GOT3 (cell line): ENCODE data around the gene THEM5.
"Not testable (repeated sequence)": the region's sequence is repeated elsewhere in the genome, so short reads cannot be mapped to it uniquely, and the experiment has no call there.

Experiments
- DNase-seq: peaks from one replicate; lab custom pipeline; 2025; ENCODE audit warnings: mixed read lengths; lab: John Stamatoyannopoulos, UW

Gene THEM5, protein sequence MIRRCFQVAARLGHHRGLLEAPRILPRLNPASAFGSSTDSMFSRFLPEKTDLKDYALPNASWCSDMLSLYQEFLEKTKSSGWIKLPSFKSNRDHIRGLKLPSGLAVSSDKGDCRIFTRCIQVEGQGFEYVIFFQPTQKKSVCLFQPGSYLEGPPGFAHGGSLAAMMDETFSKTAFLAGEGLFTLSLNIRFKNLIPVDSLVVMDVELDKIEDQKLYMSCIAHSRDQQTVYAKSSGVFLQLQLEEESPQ

DNA sequence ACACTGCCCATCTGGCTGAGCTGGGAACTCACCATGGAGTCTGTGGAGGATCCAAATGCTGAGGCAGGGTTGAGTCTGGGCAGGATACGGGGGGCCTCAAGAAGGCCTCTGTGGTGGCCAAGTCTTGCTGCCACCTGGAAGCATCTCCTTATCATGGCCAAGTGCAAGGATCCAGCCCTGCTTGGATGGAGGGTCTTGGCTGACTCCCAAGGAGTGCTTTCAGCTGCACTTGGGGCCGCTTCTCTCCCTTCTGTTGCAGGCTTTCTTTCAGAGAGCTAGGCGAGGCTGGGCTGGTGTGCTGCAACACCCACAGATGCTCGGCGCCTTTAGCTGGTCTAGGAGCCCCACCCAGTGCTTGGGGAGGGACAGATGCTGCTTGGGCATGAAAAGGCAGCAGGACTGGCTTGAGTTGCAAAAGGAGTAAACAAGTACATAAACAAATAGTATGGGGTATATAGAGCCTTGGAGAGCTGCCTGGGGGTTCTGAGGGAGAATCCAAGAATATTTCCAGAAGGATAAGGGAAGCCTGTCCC is at the start of gene THEM5:
Gene THEM5, minus strand, starts transcription at position 302 of the 533 bp plus-strand sequence. Its CDS starts 147 bp downstream, at position 155.
- no peak for DNase-seq

DNA sequence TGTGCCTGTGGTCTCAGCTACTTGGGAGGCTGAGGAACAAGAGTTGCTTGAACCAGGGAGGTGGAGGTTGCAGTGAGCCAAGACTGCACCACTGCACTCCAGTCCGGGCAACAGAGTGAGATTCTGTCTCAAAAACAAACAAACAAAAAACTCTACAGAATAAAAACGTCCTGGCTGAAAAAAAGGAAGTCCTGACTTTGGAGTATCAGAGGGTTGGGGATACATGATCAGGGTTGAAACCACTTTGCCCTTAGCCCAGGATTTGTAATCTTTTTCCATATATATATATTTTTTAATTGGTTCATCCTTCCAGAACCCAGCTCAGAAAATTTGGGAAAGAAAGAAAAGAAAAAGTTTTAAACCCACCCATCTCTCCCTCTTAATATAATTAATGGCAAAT is 49.3 kb upstream of the THEM5 start:
- DNase-seq = no peak

DNA sequence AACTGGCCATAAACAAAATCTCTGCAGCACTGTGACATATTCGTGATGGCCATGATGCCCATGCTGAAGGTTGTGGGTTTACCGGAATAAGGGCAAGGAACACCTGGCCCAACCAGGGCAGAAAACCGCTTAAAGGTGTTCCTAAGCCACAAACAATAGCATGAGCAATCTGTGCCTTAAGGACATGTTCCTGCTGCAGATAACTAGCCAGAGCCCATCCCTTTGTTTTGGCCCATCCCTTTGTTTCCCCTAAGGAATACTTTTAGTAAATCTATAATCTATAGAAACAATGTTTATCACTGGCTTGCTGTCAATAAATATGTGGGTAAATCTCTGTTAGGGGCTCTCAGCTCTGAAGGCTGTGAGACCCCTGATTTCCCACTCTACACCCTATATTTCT is 47.3 kb upstream of the THEM5 start:
- DNase-seq = not testable (repeated sequence)

DNA sequence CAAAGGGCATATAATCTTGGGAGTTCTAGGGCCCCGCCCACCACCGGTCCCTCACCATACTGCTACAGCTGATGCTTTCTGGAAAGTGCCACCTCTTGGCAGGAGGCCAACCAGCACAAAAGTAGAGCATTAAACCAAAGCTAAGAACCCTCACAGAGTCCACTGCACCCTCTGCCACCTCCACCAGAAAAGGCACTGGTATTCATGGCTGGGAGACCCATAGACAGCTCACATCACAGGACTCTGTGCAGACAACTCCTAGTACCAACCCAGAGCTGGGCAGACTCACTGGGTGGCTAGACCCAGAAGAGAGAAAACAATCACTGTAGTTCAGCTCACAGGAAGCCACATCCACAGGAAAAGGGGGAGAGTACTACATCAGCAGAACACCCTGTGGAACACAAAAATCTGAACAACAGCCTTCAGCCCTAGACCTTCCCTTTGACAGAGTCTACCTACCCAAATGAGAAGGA is 45.0 kb upstream of the THEM5 start:
- no peak for DNase-seq

DNA sequence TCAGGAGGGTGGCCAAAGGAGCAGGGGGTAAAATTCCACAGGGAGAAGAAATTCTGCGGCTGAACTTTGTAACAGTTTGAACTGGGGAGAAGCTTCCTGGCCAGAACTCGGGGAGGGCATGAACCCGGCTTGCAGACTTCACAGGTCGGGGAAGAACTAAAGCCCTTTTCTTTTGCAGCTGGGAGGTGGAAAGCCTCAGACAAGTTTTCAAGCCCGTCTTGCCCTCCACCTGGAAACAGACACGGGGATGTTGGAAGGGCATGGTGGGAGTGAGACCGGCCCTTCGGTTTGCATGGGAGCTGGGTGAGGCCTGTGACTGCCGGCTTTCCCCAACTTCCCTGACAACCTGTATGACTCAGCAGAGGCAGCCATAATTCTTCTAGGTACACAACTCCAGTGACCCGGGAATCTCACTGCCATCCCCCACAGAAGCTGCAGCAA is 44.5 kb upstream of the THEM5 start:
- DNase-seq = no peak

DNA sequence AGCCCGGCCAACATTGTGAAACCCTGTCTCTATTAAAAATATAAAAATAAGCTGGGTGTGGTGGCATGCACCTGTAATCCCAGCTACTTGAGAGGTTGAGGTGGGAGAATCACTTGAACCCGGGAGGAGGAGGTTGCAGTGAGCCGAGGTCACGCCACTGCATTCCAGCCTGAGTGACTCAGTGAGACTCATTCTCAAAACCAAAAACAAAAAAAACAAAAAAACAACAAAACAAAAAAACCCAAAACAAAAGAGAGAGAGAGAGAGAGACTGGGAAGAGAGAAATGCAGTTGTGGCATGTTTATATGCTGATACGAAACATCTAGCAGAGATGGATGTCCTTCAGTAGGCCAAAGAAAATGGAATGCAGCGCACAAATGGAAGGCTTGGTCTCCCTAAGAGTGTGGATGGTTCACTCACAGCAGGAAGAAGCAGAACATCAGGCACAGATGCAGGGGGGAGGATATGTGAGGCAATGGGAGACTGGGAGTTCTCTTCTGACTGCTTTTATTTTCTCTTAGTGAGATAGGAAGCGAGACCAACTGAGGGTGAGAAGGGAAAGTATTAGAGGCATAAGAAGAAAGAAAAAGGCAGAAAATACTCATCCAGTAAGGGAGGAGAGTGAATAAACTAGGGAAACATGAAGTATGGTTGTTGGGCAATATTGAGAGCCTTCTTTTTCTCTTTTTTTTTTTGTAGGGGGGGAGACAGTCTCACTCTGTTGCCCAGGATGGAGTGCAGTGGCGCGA is 39.8 kb upstream of the THEM5 start:
- no peak for DNase-seq

DNA sequence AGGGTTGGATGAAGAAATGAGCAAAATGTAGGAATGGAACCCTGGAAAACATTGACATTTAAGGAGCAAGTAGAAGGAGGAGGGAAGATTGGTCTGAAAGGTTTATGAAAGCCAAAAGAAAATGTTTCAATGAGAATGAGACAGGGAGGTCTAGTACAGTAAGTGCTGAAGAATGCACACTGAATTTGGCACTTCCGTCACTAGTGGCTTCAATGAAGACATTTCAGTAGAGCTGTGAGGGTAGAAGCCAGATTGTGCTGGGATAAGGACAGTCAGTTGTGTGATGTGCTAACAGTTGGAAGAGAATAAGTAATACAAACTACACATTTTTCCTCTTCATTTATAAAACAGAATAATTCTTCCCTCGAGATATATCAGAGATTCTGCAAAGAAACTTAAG is 38.7 kb upstream of the THEM5 start:
- DNase-seq = no peak

DNA sequence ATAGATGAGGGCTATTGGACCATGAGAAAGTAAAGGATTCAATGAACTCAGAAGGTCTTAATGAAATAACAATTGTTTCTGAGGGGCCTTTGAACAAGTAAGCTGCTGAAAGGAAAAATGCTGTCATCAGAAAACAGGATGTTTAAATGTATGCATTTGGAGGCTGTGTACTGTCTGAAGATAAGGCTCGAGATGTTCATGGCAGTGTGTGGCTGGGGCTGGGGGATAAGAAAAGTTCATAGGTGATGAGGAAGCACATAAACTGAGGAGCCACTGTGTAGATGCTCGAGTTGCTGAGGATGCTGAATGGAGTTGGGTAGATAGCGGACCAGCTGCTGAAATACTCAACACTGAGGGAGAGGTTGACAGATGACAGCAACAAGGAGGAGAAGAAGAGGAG is 38.0 kb upstream of the THEM5 start:
- DNase-seq = no peak

DNA sequence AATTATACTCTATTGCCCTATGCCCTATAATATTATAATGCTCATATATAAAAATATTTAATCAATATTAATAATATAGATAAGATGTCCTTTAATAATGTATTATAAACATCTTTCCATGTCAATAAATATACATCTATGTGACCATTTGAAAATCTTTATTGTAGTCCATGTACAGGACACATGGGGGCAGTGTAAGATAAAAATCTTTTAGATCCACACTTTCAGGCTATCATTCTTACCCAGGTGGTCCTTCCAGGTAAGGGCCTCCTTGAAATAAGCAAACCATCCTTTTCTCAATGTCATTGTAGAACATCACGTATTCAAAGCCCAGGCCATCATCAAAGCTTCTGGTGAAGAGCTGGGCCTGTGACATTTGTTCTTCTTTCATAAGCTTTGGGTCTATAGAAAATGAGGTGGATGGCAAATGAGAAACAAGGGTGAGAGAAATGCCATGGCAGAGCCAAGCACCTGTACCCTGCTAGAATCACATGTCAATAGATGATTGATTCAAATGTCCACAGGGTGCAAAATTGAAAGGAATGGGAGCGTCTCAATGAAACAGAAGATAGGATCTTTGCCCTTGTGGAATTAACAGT is 35.6 kb upstream of the THEM5 start:
- no peak for DNase-seq

DNA sequence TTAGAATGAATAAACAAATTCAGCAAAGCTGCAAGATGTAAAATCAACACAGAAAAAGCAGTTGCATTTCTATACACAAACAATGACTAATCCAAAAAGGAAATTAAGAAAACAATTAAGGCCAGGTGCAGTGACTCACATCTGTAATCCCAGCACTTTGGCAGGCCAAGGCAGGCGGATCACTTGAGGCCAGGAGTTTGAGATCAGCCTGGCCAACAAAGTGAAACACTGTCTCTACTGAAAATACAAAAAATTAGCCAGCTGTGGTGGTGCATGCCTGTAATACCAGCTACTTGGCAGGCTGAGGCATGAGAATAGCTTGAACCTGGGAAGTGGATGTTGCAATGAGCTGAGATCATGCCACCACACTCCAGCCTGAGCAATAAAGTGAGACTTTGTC is 33.5 kb upstream of the THEM5 start:
- DNase-seq = no peak

DNA sequence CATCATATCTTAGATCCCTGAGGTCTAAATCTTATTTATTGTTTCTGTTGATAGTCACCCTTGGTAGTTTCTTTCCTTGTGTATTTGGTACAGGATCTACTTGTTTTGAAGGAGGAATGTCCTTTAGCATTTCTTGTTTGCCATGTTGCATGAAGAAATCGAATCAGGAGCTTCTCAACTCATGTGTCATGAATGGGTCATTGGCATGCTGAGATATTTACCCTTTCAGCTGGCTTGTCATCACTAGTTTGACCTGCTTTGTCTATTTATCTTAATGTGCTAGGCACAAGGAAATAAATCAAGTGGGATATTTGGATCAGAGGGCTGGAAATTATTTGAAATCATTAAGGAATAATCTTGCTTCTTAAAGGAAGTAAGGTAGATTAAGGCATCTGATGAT is 32.0 kb upstream of the THEM5 start:
- no peak for DNase-seq

DNA sequence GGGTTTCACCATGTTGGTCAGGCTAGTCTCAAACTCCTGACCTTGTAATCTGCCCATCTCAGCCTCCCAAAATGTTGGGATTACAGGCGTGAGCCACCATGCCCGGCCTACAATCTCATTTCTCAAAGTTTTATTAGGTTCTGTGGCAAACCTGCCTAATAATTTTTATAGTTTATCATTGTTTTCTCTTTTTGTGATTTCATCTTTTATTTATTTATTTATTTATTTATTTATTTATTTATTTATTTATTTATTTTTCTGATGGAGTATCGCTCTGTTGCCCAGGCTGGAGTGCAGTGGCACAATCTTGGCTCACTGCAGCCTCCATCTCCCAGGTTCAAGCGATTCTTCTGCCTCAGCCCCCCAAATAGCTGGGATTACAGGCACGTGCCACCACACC is 31.4 kb upstream of the THEM5 start:
- DNase-seq = not testable (repeated sequence)

DNA sequence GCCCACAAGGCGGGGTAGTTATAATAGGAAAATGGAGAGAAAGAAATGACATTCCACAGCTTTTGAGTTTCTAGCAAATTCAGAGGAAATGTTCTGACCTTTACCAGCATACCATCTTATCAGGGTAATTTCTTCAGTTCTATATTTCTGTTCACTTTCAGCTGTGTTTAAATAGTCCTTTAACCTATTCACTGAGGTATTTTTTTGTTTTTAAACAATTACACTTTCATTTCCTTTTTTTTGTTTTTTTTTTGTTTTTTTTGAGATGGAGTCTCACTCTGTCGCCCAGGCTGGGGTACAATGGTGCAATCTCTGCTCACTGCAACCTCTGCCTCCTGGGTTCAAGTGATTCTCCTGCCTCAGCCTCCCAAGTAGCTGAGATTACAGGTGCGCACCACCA is 30.9 kb upstream of the THEM5 start:
- DNase-seq = not testable (repeated sequence)

DNA sequence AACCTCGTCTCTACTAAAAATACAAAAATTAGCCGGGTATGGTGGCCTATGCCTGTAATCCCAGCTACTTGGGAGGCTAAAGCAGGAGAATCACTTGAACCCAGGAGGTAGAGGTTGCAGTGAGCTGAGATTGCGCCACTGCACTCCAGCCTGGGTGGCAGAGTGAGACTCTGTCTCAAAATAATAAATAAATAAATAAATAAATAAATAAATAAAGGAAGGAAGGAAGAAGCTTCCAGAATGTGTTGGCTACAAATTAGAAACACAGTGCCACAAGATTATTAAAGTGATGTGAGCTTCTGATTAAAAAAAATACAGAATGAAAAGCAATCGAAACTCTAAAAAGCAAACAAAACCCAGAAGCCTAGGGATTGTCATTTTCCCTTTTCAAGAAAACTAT is 30.4 kb upstream of the THEM5 start:
- DNase-seq = not testable (repeated sequence)

DNA sequence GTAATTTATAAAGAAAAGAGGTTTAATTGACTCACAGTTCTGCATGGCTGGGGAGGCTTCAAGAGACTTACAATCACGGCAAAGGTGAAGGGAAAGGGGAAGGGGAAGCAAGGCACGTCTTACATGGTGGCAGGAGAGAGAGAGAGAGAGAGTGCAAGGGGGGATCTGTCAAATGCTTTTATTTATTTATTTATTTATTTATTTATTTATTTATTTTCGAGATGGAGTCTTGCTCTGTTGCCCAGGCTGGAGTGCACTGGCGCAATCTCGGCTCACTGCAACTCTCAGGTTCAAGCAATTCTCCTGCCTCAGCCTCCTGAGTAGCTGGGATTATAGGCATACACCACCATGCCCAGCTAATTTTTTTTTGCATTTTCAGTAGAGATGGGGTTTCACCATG is 29.4 kb upstream of the THEM5 start:
- not testable (repeated sequence) for DNase-seq

DNA sequence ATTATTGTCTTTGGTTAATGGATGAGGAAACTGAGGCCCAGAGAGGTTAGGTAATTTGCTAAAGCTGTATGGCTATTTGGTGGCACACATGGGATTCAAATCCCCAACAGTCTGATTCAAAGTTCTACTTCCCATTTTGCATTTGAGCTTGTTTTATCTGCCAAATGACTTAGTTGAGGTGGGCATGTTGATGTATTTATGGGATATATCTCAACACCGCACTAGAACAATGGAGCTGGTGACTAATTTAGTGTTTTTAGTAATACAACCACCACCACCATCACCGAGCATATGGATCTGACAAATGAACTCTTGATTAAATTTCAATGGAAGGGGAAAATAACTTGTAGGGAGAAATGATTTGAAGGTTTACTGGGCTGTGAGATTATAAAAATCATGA is 29.0 kb upstream of the THEM5 start:
- no peak for DNase-seq

DNA sequence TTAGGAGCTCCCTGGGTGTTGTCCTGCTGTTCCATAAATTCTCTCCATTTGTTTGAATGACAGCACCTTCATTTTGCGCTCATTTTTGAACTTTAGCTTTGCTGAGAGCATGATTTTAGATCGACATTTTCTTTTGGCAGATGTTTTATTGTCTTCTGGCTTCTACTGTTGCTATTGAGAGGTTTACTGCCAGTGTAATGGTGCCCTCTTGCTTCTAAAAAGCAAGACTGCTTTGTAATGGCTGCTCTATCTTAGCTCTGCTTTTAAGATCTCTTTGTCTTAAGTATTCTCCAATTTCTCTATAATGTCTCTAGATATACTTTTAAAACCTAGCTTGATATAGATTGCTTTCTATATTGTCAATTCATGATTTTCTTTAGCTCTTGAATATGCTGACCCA is 28.0 kb upstream of the THEM5 start:
- no peak for DNase-seq

DNA sequence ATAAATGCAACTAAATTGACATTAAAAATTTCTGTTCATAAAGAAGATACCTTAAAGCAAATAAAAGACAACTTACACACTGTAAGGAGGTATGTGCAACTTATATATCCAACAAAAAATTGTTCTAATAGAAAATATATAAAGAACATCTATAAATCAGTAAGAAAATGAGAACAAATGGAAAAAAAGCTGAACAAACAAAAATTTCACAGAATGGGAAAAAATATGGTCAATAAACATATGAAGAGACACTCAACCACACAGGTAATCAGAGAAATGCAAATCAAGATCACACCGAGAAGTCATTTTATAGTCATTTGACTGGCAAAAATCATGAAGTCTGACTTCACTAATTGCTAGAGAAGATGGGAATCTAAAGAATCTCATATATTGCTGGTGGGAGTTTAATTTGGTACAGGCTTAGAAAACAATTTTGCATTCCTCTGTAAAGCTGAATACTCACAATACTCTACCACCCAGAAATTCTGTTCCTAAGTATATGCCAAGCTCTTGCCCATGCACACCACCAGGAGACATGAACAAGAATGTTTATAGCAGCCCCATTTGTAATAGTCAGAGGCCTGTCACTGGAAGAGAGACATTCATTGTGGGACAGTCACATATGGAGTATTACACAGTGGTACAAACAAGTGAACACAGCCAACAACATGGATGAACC is 22.0 kb upstream of the THEM5 start:
- no peak for DNase-seq

DNA sequence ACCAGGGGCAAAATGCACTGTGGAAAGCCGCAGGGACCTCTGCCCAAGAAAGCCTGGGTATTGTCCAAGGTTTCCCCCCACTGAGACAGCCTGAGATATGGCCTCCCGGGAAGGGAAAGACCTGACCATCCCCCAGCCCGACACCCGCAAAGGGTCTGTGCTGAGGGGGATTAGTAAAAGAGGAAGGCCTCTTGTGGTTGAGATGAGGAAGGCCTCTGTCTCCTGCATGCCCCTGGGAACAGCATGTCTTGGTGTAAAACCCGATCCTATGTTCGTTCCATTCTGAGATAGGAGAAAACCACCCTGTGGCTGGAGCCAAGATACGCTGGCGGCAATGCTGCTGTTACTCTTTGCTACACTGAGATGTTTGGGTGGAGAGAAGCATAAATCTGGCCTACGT is 19.3 kb upstream of the THEM5 start:
- not testable (repeated sequence) for DNase-seq

DNA sequence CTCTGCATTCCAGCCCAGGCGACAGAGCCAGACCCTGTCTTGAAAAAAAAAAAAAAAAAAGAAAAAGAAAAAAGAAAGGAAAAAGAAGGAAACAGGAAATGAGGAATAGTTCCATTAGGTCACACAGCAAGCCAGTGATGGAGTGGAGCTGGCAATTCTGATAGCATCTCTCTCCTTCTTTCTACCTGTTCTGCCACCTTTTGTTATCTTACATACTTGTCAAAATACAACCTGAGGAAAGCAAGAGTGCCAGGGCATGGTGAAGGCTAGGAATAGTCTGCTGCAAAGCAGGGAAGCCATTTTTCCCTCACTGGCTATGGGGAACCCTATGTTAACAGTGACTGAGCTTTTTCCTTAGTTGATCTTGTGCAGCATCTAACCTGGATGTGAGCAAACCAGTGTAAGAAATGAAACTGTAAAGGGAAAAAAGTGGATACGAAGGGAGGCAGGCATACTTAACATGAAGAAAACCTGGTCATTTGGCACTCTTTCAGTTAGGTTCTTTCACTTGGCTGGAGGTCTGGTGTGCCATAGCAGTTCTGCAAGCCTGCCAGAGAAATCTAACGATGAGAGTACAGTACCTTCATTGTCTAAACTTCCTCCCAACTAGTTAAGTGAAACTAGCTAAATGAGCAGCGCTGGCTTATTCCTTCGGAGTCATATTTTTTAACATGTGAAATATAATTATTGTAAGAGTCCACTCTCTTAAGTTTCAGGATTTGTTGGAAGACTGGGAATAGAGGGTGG is 17.9 kb upstream of the THEM5 start:
- DNase-seq = no peak

DNA sequence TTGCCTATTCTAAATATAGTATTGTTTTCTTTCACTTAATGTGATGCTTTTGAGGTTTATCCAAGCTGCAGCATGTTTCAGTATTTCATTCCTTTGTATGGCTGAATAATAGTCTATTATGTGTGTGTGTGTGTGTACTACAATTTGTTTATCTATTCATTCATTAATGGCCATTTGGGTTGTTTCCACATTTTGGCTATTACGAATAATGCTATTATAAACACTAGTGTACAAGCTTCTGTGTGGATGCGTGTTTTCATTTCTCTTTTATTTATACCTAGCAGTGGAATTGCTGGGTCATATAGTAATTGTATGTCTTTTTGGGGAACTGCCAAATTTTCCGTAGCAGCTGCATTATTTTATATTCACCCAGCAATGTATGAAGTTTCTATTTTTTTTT is 15.0 kb upstream of the THEM5 start:
- DNase-seq = no peak
